Type B pancreatic cell (in vitro differentiated cells): ENCODE measurements around the gene VIPR2. TPM values are rescaled to one million over a fixed set of nuclear protein-coding genes. Genes with fewer than 3 reads are reported as not detected.

Experiments
- DNase-seq: peaks from one replicate; pipeline ENCODE4 v3.0.0; 2021; ENCODE audit warnings: mixed read lengths; ENCODE audit not compliant: unreplicated experiment; ENCODE audit errors: extremely low spot score
- H3K27ac Mint-ChIP-seq: 2 replicates; pipeline ENCODE4 v1.8.0; 2021; ENCODE audit warnings: mild to moderate bottlenecking, mixed read lengths
- H3K27me3 Mint-ChIP-seq: 2 replicates; pipeline ENCODE4 v1.8.0; 2021; ENCODE audit warnings: mixed read lengths
- H3K36me3 Mint-ChIP-seq: 2 replicates; pipeline ENCODE4 v1.8.0; 2021; ENCODE audit warnings: mixed read lengths
- H3K4me1 Mint-ChIP-seq: one replicate; pipeline ENCODE4 v1.8.0; 2021; ENCODE audit warnings: mixed read lengths; ENCODE audit not compliant: unreplicated experiment
- H3K4me3 Mint-ChIP-seq: 2 replicates; pipeline ENCODE4 v1.8.0; 2021; ENCODE audit warnings: mild to moderate bottlenecking, mixed read lengths
- H3K9me3 Mint-ChIP-seq: 2 replicates; pipeline ENCODE4 v1.8.0; 2021; ENCODE audit warnings: mixed read lengths
- total RNA-seq: library from RNA; stranded (reverse); gene quantifications from 2 replicates; pipeline ENCODE4 v1.2.1, GENCODE V29; 2021; ENCODE audit warnings: low replicate concordance
- TF ChIP-seq, protein P1 (sequence below): fragments of 200-600 bp; sonication (generic); conservative IDR thresholded peaks from 2 replicates; pipeline ENCODE4 v1.5.0; 2021; ENCODE audit warnings: antibody characterized with exemption, mild to moderate bottlenecking

Gene VIPR2
- total RNA-seq, 1 donor from 2014 or later = 0.31 TPM

DNA sequence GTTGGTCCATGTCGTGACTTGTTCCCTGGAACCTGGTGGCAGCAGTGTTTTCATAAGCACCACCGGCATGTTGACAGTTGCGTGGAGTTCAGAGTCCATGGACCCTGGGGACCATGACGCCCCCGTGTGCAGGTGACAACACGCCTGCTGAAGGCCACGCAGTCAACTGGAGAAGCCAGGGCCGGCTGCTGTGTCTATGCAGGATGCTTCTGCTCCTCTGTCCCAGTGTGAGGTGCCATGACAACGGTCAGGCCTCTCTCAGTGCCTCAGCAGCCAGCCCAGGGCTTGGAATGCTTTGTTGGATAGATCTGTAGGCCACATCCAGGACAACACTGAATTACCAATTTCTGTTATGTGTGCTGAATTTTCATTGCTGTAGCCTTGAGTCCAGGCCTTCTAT, 10.7 kb upstream of the VIPR2 start:
- H3K9me3 Mint-ChIP-seq = no peaks in the 10 kb centered on the region
- H3K27me3 Mint-ChIP-seq = peaks cover 19% of the 10 kb centered on the region
- H3K4me3 Mint-ChIP-seq = no peak overlapping the region
- H3K4me1 Mint-ChIP-seq = no peaks in the 10 kb centered on the region
- H3K27ac Mint-ChIP-seq = no peak overlapping the region
- TF ChIP-seq, protein P1, sequence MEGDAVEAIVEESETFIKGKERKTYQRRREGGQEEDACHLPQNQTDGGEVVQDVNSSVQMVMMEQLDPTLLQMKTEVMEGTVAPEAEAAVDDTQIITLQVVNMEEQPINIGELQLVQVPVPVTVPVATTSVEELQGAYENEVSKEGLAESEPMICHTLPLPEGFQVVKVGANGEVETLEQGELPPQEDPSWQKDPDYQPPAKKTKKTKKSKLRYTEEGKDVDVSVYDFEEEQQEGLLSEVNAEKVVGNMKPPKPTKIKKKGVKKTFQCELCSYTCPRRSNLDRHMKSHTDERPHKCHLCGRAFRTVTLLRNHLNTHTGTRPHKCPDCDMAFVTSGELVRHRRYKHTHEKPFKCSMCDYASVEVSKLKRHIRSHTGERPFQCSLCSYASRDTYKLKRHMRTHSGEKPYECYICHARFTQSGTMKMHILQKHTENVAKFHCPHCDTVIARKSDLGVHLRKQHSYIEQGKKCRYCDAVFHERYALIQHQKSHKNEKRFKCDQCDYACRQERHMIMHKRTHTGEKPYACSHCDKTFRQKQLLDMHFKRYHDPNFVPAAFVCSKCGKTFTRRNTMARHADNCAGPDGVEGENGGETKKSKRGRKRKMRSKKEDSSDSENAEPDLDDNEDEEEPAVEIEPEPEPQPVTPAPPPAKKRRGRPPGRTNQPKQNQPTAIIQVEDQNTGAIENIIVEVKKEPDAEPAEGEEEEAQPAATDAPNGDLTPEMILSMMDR = no peak
- DNase-seq = no peak
- H3K36me3 Mint-ChIP-seq = no peaks in the 10 kb centered on the region

GRCh38 chr7:159154243-159154642, 9.6 kb upstream of the VIPR2 start:
- Mint-ChIP-seq H3K27ac (no peak overlapping the region), H3K27me3 (peaks cover 25% of the 10 kb centered on the region), H3K9me3 (no peaks in the 10 kb centered on the region), H3K4me1 (no peaks in the 10 kb centered on the region), H3K4me3 (no peak overlapping the region), H3K36me3 (no peaks in the 10 kb centered on the region)
- no peak for DNase-seq
- TF ChIP-seq, protein P1 = no peak

GRCh38 chr7:159153511-159153910, 8.8 kb upstream of the VIPR2 start:
- H3K9me3 Mint-ChIP-seq = no peaks in the 10 kb centered on the region
- no peaks in the 10 kb centered on the region for H3K4me1 Mint-ChIP-seq
- H3K4me3 Mint-ChIP-seq = no peak overlapping the region
- H3K27me3 Mint-ChIP-seq = peaks cover 25% of the 10 kb centered on the region
- H3K27ac Mint-ChIP-seq = no peak overlapping the region
- H3K36me3 Mint-ChIP-seq = no peaks in the 10 kb centered on the region
- TF ChIP-seq, protein P1 = no peak
- DNase-seq = no peak

GRCh38 chr7:159152816-159153215, 8.1 kb upstream of the VIPR2 start:
- H3K4me3 Mint-ChIP-seq = no peak overlapping the region
- H3K9me3 Mint-ChIP-seq = no peaks in the 10 kb centered on the region
- no peaks in the 10 kb centered on the region for H3K4me1 Mint-ChIP-seq

GRCh38 chr7:159151231-159151630, 6.6 kb upstream of the VIPR2 start:
- Mint-ChIP-seq H3K4me3 (no peak overlapping the region), H3K27me3 (peaks cover 25% of the 10 kb centered on the region), H3K27ac (no peak overlapping the region), H3K36me3 (no peaks in the 10 kb centered on the region), H3K9me3 (no peaks in the 10 kb centered on the region), H3K4me1 (no peaks in the 10 kb centered on the region)
- DNase-seq = no peak
- TF ChIP-seq, protein P1 = no peak

More at GRCh38 chr7:159152816-159153215, 8.1 kb upstream of the VIPR2 start:
- TF ChIP-seq, protein P1 = no peak
- DNase-seq = no peak
- H3K27me3 Mint-ChIP-seq = peaks cover 25% of the 10 kb centered on the region
- H3K27ac Mint-ChIP-seq = no peak overlapping the region
- H3K36me3 Mint-ChIP-seq = no peaks in the 10 kb centered on the region

- Mint-ChIP-seq H3K27ac (no peak overlapping the region), H3K4me1 (no peaks in the 10 kb centered on the region), H3K36me3 (no peaks in the 10 kb centered on the region), H3K4me3 (no peak overlapping the region), H3K9me3 (no peaks in the 10 kb centered on the region), H3K27me3 (peaks cover 25% of the 10 kb centered on the region)
- no peak for DNase-seq
- TF ChIP-seq, protein P1 = no peak
These were observed 4.8 kb upstream of the VIPR2 start for GRCh38 chr7:159149488-159149887.
